ENCODE measurements around the gene ATP13A5.

- TF ChIP-seq POLR2A (IDR thresholded peaks at IDR 0.05) (no peak), CTCF (IDR thresholded peaks at IDR 0.05) (no peak)
Observed at GRCh38 chr3:193317682-193318300, 60.8 kb downstream of the ATP13A5 start.

All from Peyer's patch (tissue), 4 donors.